ENCODE results near the gene AP3B1.

Gene AP3B1

DNA sequence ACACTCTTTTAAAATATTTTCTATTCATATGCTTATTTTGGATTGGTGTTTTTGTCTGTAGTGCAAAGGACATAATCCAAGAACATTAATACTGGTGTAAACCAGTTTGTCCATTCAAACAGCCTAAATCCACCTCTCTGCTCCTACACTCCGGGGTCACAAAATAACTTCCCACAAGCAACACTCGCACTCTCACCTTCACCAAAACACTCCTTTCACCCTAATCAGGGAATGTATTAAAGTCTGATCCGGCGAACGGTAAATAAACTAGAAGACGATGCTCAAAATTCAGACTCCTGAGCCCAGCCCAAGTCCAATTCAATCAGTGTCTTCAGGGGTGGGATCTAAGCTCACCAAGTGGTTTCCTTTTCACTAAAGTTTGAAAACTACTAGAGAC, 649 bp downstream of the AP3B1 start:
- peak overlapping the region; percentile 99 for H3K4me3 ChIP-seq (ENCODE audit: control insufficient read depth, low read depth, low read length)
- TF ChIP-seq, protein P1, sequence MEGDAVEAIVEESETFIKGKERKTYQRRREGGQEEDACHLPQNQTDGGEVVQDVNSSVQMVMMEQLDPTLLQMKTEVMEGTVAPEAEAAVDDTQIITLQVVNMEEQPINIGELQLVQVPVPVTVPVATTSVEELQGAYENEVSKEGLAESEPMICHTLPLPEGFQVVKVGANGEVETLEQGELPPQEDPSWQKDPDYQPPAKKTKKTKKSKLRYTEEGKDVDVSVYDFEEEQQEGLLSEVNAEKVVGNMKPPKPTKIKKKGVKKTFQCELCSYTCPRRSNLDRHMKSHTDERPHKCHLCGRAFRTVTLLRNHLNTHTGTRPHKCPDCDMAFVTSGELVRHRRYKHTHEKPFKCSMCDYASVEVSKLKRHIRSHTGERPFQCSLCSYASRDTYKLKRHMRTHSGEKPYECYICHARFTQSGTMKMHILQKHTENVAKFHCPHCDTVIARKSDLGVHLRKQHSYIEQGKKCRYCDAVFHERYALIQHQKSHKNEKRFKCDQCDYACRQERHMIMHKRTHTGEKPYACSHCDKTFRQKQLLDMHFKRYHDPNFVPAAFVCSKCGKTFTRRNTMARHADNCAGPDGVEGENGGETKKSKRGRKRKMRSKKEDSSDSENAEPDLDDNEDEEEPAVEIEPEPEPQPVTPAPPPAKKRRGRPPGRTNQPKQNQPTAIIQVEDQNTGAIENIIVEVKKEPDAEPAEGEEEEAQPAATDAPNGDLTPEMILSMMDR (conservative IDR thresholded peaks at IDR 0.05; ENCODE audit: control insufficient read depth, insufficient read depth, low read depth, low read length): no peak
- no peak for DNase-seq (ENCODE audit: low read depth)

GRCh38 chr5:78291687-78292086, 2.8 kb downstream of the AP3B1 start:
- TF ChIP-seq, protein P1 (conservative IDR thresholded peaks at IDR 0.05; ENCODE audit: control insufficient read depth, insufficient read depth, low read depth, low read length): no peak
- H3K4me3 ChIP-seq (ENCODE audit: control insufficient read depth, low read depth, low read length): no peak overlapping the region
- no peak for DNase-seq (ENCODE audit: low read depth)

- DNase-seq (ENCODE audit: low read depth): no peak
- no peak overlapping the region for H3K4me3 ChIP-seq (ENCODE audit: control insufficient read depth, low read depth, low read length)
- TF ChIP-seq, protein P1 (conservative IDR thresholded peaks at IDR 0.05; ENCODE audit: control insufficient read depth, insufficient read depth, low read depth, low read length): no peak
Observed at GRCh38 chr5:78289911-78290310, 4.6 kb downstream of the AP3B1 start.

DNA sequence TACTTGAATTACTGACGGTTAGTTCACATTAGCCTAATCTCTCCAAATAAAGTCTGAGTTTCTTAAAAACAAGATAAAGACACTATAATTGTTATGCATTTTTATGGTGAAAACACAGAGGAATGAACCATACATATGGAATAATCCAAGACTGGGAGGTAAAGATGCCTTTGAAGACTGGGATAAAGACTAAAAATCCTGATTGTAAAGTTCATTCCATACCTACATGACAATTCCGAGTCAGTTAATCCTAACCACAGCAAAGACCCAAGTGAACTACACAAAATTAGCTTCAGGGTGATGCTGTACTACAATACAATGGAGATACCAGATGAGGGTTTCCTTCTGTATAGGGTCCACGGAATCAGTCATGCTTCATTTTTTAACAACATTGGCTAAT, 6.3 kb downstream of the AP3B1 start:
- H3K4me3 ChIP-seq (ENCODE audit: control insufficient read depth, low read depth, low read length): no peak overlapping the region
- TF ChIP-seq, protein P1 (conservative IDR thresholded peaks at IDR 0.05; ENCODE audit: control insufficient read depth, insufficient read depth, low read depth, low read length): no peak
- DNase-seq (ENCODE audit: low read depth): no peak

DNA sequence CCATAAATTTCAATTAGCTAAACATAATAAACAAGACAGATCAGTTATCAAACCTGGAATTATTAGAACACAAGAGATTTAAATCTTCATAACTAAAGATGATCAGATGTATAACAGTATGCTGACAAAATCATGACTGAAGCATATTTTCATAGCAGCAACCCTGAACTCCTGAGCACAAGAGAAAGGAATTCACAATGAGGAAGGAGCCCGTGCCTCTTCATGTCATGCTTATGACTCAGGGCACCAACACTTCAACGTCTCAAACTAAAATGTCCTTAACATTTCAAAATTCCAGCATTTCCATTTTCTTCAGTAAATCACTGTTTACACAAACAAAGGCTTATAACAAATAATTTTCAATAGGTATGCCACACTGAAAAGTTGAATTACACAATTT, 6.7 kb downstream of the AP3B1 start:
- peak; percentile 75 for DNase-seq (ENCODE audit: low read depth)
- TF ChIP-seq, protein P1 (conservative IDR thresholded peaks at IDR 0.05; ENCODE audit: control insufficient read depth, insufficient read depth, low read depth, low read length): no peak
- H3K4me3 ChIP-seq (ENCODE audit: control insufficient read depth, low read depth, low read length): no peak overlapping the region

DNA sequence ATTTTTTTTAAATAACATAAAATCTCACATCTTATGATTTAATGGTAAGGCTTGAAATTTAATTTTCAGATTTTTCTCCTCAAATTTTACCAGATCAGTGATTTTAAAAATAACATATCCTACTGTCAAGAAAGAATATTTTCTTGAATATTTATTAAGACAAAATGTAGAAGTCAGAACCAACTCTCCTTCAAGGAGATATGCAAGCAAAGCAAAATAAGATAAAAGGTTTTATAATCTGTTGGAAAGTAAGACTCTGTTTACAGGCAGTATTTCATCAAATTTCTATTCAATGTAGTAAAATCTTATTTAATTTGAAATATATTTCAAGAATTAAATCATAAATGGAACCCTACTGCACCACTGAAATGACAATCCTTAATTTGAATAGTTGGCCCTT, 7.3 kb downstream of the AP3B1 start:
- DNase-seq (ENCODE audit: low read depth): no peak
- TF ChIP-seq, protein P1 (conservative IDR thresholded peaks at IDR 0.05; ENCODE audit: control insufficient read depth, insufficient read depth, low read depth, low read length): no peak
- no peak overlapping the region for H3K4me3 ChIP-seq (ENCODE audit: control insufficient read depth, low read depth, low read length)

DNA sequence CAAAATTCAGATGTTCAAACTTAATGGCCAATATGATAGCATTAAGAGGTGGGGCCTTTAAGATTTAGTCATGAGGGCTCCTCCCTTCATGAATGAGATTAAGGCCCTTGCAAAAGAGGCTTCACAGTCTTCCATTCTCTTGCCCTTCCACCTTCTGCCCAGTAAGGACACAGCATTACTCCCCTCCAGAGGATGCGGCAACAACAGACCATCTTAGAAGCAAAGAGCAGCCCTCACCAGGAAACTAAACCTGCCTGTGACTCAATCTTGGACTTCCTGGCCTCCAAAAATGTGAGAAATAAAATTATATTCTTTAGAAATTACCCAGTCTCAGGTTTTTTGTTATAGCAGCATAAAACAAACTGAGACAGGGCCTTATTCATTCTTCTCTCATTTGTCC, 8.2 kb downstream of the AP3B1 start:
- DNase-seq (ENCODE audit: low read depth): no peak
- H3K4me3 ChIP-seq (ENCODE audit: control insufficient read depth, low read depth, low read length): no peak overlapping the region
- TF ChIP-seq, protein P1 (conservative IDR thresholded peaks at IDR 0.05; ENCODE audit: control insufficient read depth, insufficient read depth, low read depth, low read length): no peak

Measured in fibroblast of mammary gland (primary cell).